Esophagus (tissue), 2 donors: ENCODE measurements around the gene PDE4D. TPM values are rescaled to one million over a fixed set of nuclear protein-coding genes. Genes with fewer than 3 reads are reported as not detected.

Experiments used
- H3K27ac ChIP-seq, 2 donors: one replicate each; pipeline ENCODE4 v1.5.1; 2013; ENCODE audit warnings: low read depth in 2 of 2, mild to moderate bottlenecking in 2 of 2, inconsistent platforms in 1 of 2, low read length in 1 of 2, moderate library complexity in 1 of 2
- H3K27me3 ChIP-seq, 2 donors: one replicate each; pipeline ENCODE4 v1.6.1; 2013; ENCODE audit warnings: low read length in 2 of 2, control low read depth in 1 of 2, mild to moderate bottlenecking in 1 of 2; ENCODE audit not compliant: insufficient read depth in 2 of 2, control insufficient read depth in 1 of 2
- H3K36me3 ChIP-seq, 2 donors: one replicate each; pipeline ENCODE4 v1.6.1; 2013; ENCODE audit warnings: low read length in 1 of 2; ENCODE audit not compliant: control insufficient read depth in 2 of 2, insufficient read depth in 2 of 2
- H3K4me1 ChIP-seq, 2 donors: one replicate each; pipeline ENCODE4 v1.6.1; 2013; ENCODE audit warnings: low read length in 1 of 2; ENCODE audit not compliant: control insufficient read depth in 2 of 2, insufficient read depth in 2 of 2
- H3K4me3 ChIP-seq, 2 donors: one replicate each; pipeline ENCODE4 v1.5.1; 2013; ENCODE audit warnings: low read length in 2 of 2, mild to moderate bottlenecking in 2 of 2, low read depth in 1 of 2, moderate library complexity in 1 of 2
- H3K9me3 ChIP-seq, 2 donors: one replicate each; pipeline ENCODE4 v1.6.1; 2013; ENCODE audit warnings: mild to moderate bottlenecking in 2 of 2, low read depth in 1 of 2, low read length in 1 of 2, moderate library complexity in 1 of 2; ENCODE audit not compliant: control insufficient read depth in 2 of 2, insufficient read depth in 1 of 2
- WGBS, 2 donors: extraction: QIAGEN DNeasy Blood & Tissue Kit; methylation state at CpG; one replicate each; pipeline ENCODE4 v1.1.7; 2013; 5-methylcytosine and 5-hydroxymethylcytosine counted together
- polyA plus RNA-seq, 2 donors: library from polyadenylated mRNA; stranded (reverse); fragments of 200-250 nt; gene quantifications; one replicate each; pipeline ENCODE4 v1.2.3, GENCODE V29; 2013
- donor health status: healthy with polysubstance abuse.
- donor health status: Bipolar disorder and iron deficiency.

Gene PDE4D
- polyA plus RNA-seq, 2 donors, result 1.5 to 2.5 TPM

- WGBS, 2 donors, result 31 to 47% methylated on average over 2 of the region's 2 CpGs
- H3K36me3 ChIP-seq, result no peaks in the 10 kb centered on the region
- H3K9me3 ChIP-seq, result no peaks in the 10 kb centered on the region
- H3K4me1 ChIP-seq, result no peaks in the 10 kb centered on the region
- H3K27ac ChIP-seq, result no peak overlapping the region
- H3K4me3 ChIP-seq, result no peak overlapping the region
- H3K27me3 ChIP-seq, result no peaks in the 10 kb centered on the region
These were observed 456.4 kb downstream of the PDE4D start for GRCh38 chr5:59437176-59437575.

DNA sequence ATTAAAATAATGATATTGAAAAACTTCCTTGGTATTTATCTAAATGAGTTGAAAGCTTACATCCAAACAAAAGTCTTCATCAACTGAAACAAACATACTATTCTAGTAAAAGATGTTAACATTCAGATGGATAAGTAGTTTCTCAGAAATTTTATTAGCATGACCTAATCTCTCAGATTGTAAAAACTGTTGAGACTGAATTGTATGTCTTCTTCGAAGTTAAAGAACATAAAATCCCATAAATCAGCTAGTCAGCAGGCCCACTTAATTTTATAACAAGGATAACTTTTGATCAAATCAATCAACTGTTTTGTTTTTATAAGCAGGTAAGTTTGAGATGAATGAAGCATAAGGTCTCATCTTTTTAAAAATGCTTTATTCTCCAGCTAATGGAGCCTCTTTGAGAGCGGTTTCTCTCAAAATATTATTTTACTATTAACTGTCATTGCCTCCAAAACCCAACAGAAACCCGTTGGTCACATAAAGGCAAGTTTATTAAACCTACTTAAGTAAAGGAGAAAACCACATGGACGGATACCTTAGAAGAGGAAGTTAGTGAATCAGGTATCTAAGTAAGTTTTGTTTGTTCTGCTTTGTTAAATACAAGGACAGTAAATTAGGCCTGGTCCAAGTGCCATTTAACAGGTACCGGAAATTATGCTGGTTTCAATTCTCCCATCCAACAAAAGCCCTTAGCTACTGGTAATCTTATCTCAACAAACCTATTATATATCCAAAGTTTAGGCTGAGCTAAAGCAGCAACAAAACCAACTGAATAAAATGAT, 457.0 kb downstream of the PDE4D start:
- Histone ChIP-seq H3K4me3 (no peak overlapping the region), H3K36me3 (no peaks in the 10 kb centered on the region), H3K4me1 (no peaks in the 10 kb centered on the region), H3K27ac (no peak overlapping the region), H3K27me3 (no peaks in the 10 kb centered on the region), H3K9me3 (no peaks in the 10 kb centered on the region)
- 83 to 85% methylated on average over 5 of the region's 5 CpGs for WGBS, 2 donors

DNA sequence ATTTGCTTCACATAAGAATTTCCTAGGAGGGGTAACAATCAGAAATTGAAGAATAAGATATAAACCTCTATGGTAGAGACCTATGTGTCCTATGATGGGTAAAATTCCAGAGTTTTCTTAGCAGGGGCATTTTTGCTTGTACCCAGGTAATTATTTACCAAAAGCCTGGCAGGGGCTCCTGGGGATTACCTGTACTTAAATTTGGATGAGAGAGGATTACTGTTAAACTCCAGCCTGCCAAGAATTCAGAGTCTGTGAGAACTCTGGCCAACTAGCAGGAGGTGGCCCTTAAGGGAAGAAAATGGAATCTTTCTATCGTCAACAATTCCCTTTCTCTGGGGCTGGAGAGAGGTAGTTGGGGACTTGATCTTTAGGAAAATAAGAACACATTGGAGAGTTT, 460.4 kb downstream of the PDE4D start:
- Histone ChIP-seq H3K36me3 (no peaks in the 10 kb centered on the region), H3K4me1 (no peaks in the 10 kb centered on the region), H3K9me3 (no peaks in the 10 kb centered on the region), H3K27me3 (no peaks in the 10 kb centered on the region), H3K27ac (no peak overlapping the region), H3K4me3 (no peak overlapping the region)
- WGBS, 2 donors, result 59 to 60% methylated on average over 1 of the region's 1 CpG

DNA sequence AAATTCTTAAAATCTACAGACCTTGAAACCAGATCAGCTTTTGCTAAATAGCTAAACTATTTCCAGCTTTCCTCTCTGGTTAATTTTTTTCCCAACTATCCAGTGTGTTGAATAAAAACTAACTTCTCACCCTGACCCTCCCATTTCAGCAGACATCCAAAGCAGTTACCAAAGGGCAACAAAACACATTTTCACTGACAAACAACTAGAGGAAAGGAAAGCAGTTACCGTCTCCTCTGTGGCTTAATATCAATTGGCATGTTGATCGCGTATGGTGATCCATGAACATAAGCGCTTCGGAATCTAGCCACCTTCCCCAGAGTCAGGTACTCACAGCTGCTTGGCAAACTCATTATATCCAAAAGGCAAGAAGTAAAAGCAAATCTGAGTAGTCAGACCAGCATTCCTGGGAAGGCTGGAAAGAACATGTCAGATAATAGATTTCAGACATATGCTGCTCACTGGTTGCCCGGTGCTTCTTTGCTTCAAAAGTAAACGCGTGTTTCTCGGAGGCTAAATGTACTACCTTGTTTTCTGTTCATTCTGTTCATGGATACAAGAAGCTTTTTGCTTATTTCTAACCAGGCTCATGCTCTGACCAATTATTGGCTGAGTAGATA, 463.4 kb downstream of the PDE4D start:
- 94% methylated on average over 9 of the region's 9 CpGs for WGBS, 2 donors
- H3K27me3 ChIP-seq, result no peaks in the 10 kb centered on the region
- no peaks in the 10 kb centered on the region for H3K4me1 ChIP-seq
- no peaks in the 10 kb centered on the region for H3K36me3 ChIP-seq
- no peaks in the 10 kb centered on the region for H3K9me3 ChIP-seq
- H3K4me3 ChIP-seq, result no peak overlapping the region
- no peak overlapping the region for H3K27ac ChIP-seq

- H3K27ac ChIP-seq, result no peak overlapping the region
- H3K9me3 ChIP-seq, result no peaks in the 10 kb centered on the region
- WGBS, 2 donors, result 79 to 84% methylated on average over 2 of the region's 2 CpGs
- H3K36me3 ChIP-seq, result no peaks in the 10 kb centered on the region
- H3K4me1 ChIP-seq, result no peaks in the 10 kb centered on the region
- no peaks in the 10 kb centered on the region for H3K27me3 ChIP-seq
- no peak overlapping the region for H3K4me3 ChIP-seq
These were observed 465.1 kb downstream of the PDE4D start for GRCh38 chr5:59428391-59428790.

DNA sequence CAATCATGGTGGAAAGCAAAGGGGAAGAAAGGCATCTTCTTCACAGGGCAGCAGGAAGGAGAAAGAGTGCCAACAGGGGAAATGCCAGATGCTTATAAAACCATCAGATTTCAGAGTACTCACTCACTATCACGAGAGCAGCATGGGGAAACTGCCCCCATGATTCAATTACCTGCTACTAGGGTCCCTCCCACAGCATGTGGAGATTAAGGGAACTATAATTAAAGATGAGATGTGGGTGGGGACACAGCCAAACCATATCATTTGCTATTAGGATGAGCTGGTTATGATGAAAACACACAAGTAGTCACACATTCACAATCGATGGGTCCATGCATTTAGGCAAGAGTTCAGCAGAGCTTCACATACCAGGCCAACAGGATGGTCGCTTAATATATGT, 469.0 kb downstream of the PDE4D start:
- no peaks in the 10 kb centered on the region for H3K9me3 ChIP-seq
- H3K27me3 ChIP-seq, result no peaks in the 10 kb centered on the region
- no peak overlapping the region for H3K4me3 ChIP-seq
- WGBS, 2 donors, result 88 to 91% methylated on average over 3 of the region's 3 CpGs
- H3K36me3 ChIP-seq, result no peaks in the 10 kb centered on the region
- no peak overlapping the region for H3K27ac ChIP-seq
- H3K4me1 ChIP-seq, result no peaks in the 10 kb centered on the region

GRCh38 chr5:59423021-59423420, 470.5 kb downstream of the PDE4D start:
- H3K9me3 ChIP-seq, result no peaks in the 10 kb centered on the region
- H3K27ac ChIP-seq, result no peak overlapping the region
- no peaks in the 10 kb centered on the region for H3K36me3 ChIP-seq
- H3K27me3 ChIP-seq, result no peaks in the 10 kb centered on the region
- H3K4me1 ChIP-seq, result no peaks in the 10 kb centered on the region
- H3K4me3 ChIP-seq, result no peak overlapping the region

GRCh38 chr5:59421986-59422941, 471.3 kb downstream of the PDE4D start:
- no peaks in the 10 kb centered on the region for H3K27me3 ChIP-seq
- no peaks in the 10 kb centered on the region for H3K36me3 ChIP-seq
- no peak overlapping the region for H3K27ac ChIP-seq
- no peak overlapping the region for H3K4me3 ChIP-seq
- whole genome bisulfite sequencing, 2 donors, result 70 to 77% methylated on average over 6 of the region's 6 CpGs
- no peaks in the 10 kb centered on the region for H3K9me3 ChIP-seq
- no peaks in the 10 kb centered on the region for H3K4me1 ChIP-seq

DNA sequence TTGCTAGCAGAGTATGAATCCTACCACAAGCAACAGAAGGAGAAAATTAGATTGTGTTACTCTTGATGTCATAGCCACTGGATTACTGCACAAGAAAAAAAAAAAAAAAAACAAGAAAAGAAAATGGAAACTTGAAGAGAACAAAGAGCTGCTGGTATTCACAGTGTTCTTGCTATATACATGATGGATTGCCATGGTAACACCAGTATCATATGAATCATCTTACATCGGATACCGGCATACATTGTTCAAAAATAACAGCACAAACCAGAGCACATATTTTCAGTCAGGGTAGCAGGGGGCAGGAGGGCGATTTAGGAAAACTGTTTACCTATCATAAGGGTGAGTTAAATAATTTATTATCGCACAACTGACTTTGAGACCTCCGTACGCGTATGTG, 472.9 kb downstream of the PDE4D start:
- H3K4me1 ChIP-seq, result no peaks in the 10 kb centered on the region
- no peak overlapping the region for H3K27ac ChIP-seq
- H3K4me3 ChIP-seq, result no peak overlapping the region
- 90% methylated on average over 7 of the region's 7 CpGs for WGBS, 2 donors
- H3K27me3 ChIP-seq, result no peaks in the 10 kb centered on the region
- no peaks in the 10 kb centered on the region for H3K36me3 ChIP-seq
- H3K9me3 ChIP-seq, result no peaks in the 10 kb centered on the region
